GM12865 (cell line): ENCODE results near the gene EMX1.

Source experiments
- DNase-seq: peaks from one replicate; pipeline ENCODE4 v3.0.0; 2010; ENCODE audit warnings: low read depth
- H3K4me3 ChIP-seq: 2 replicates; pipeline ENCODE4 v1.5.1; 2011; ENCODE audit warnings: mild to moderate bottlenecking, low read depth, low read length, control low read depth
- TF ChIP-seq, protein P1 (sequence below): IDR thresholded peaks from 2 replicates; pipeline ENCODE4 v1.5.1; 2011; ENCODE audit warnings: low read length, control low read depth, low read depth, inconsistent platforms; ENCODE audit not compliant: insufficient read depth; ENCODE audit errors: missing control alignments

The EMX1 gene

DNA sequence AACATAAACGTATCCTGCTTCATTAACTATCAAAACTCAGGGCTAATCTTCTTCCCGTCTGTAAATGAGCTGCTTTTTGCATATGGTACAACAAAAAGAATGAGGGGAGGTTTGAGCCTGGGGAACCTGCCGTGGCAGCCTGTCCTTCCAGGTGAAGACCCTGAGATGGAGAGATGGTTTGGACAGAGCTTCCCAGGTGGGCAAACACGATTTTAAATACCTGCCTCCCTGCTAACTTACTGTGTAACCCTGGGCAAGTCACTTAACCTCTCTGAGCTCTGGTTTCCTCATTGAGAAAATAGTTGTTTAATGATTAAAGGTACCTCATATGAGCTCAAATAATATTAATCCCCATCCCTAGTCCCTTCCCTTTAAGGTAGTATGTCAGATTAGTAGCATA lies 9.0 kb downstream of the EMX1 start:
- no peak for DNase-seq
- no peak overlapping the region for H3K4me3 ChIP-seq
- TF ChIP-seq, protein P1, sequence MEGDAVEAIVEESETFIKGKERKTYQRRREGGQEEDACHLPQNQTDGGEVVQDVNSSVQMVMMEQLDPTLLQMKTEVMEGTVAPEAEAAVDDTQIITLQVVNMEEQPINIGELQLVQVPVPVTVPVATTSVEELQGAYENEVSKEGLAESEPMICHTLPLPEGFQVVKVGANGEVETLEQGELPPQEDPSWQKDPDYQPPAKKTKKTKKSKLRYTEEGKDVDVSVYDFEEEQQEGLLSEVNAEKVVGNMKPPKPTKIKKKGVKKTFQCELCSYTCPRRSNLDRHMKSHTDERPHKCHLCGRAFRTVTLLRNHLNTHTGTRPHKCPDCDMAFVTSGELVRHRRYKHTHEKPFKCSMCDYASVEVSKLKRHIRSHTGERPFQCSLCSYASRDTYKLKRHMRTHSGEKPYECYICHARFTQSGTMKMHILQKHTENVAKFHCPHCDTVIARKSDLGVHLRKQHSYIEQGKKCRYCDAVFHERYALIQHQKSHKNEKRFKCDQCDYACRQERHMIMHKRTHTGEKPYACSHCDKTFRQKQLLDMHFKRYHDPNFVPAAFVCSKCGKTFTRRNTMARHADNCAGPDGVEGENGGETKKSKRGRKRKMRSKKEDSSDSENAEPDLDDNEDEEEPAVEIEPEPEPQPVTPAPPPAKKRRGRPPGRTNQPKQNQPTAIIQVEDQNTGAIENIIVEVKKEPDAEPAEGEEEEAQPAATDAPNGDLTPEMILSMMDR: no peak

DNA sequence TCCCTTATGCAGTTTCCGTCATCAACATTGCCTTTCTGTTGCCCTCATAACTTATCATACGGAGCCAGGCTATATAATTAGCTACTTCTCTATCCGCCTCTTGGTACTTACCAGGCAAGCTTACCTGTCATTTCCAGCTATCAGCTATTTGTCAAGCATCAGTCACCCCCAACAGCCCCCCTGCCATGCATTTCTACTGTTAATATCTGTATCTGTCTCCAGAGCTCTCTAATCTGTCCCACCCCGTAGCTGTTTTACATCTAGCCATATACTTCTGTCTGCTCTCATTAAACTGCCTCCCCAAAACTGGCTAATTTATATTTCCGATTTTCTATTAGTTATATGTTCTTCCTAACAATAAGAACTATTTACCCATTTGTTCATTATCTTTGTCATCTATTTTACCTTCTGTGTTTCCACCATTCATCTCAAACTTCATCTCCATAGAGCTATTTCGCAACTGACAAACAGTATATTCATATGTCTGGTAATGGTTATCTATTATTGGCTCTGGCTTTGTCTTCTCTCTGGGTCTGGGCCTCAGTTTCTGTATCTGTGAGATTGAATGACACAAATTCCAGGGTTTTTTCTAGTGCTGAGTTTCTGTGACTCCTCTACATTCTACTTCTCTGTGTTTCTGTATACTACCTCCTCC lies 9.6 kb downstream of the EMX1 start:
- H3K4me3 ChIP-seq: no peak overlapping the region
- TF ChIP-seq, protein P1: no peak
- DNase-seq: no peak

DNA sequence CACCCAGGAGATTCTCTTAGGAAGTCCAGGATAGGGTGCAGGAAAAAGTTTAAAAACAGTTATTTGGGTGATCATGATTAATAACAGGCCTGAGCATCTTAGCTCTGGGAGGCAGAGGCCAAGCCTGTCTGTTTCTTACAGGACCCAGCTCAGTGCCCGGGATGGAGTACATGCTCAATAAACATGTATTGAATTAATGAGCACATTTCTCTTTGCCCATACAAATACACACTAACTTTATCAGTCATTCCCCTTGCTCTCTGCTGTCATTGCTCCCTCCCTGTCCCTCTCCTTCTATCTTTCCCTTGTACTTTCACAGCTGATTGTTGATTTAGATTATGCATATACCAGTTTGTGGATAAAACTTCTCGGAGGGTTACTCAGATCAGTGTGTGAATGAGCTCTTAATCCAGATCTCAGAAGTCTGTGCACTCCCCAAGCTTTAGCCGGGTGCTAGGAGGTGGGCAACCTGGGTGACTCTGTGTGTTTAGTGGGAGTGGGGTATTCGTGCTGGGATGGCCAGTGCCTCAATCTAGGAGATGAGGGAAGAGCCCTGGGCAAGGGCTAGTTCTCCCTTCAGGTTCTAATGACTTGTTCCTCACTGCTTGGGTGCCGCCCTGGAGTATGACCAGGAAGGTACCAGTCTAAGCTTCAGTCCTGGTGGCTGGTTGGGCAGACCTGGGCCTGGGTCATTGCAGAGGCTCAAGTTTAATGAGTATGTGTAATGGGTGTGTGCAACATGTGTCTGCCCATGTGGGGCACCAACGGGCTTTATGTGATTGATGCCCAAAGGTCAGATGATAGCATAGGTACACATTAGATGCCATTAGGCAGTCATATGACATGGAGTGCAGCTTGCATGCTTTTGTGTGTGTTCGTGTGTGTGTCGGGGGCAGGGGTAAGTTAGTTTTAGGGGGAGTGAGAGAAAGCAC lies 10.6 kb downstream of the EMX1 start:
- no peak overlapping the region for H3K4me3 ChIP-seq
- TF ChIP-seq, protein P1: no peak
- DNase-seq: no peak

DNA sequence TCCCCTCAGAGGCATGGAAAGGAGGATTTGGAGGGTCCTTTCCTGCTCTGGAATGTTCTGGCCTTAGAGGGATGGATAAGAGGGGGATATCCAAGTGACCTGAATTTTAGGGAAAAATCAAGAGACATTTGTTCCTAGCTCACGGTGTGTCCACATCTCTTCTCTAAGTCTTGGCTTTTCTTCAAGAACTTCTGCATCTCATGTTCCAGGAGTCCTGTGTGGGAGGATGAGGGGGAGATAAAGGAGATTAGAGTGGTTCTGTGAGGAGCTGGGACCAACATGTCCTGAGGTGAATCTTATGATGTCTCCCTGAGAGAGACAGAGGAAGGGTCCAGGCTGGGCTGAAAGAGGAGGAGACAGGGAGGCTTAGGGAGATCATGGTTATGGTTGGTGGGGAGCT lies 11.7 kb downstream of the EMX1 start:
- DNase-seq: no peak
- no peak overlapping the region for H3K4me3 ChIP-seq

DNA sequence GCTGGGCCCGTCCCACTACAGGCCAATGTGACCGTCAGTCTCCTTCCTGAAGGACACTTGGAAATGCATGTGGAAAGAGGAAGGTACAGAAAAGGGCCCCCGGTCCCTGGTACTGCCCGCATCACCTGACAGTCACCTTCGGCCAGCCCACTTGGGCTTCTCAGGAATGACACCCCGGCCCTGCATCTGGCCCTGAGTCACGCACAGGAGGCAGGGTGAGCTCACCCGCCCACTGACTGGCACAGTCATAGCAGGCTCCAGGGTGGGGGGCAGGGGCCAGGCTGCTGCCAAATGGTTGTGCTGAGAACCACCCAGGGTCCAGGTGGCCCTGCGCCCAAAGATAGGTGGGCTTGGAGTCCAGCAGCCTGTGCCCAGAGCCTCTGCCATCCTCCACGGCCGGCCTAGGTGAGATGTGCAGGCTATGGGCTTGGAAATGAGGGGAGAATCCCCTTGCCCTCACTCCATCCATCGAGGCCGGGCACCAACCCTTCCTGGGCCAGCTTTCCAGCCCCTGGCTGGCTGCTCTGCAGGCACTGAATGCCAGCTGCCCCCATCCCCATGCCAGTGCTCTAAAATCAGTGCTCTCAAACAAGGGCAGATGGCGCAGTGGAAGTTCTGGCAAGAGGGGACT lies 14.1 kb downstream of the EMX1 start:
- no peak for DNase-seq
- TF ChIP-seq, protein P1: no peak
- H3K4me3 ChIP-seq: no peak overlapping the region

More for the DNA sequence above, 11.7 kb downstream of the EMX1 start:
- TF ChIP-seq, protein P1: no peak

DNA sequence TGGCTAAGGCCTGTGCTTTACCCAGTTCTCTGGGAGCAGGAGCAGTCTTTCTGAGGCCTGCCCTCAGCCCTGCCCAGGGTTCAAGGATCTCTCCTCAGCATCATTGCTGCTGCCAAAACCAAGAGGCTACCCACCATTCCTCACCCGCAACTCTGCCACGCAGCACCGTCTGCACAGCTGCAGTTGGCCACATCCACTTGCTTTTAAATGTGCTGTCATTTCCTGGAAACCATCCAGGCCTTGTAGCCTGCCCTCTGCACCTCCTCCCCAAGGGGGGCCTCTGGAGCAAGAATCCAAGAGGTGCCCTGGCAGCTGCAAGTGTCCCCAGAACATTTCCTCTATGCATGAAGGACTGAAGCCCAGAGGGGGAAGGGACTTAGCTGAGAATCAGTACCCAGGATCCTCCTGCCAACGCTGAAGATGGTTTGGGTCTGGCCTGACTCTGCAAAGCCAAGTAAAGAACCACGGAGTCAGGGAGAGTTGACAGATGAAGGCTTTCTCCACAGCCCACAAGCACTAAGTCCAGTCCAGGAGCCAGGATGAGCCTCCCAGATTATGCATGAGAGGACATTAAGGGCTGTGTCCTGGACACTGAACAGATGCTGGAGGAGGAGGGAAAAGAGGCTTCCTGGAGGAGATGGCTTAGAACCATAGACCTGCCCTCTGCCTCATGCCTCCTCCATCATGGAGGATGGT lies 14.9 kb downstream of the EMX1 start:
- TF ChIP-seq, protein P1: no peak
- no peak overlapping the region for H3K4me3 ChIP-seq
- no peak for DNase-seq
